Activated CD4-positive, alpha-beta T cell treated with anti-CD3 and anti-CD28 coated beads, Interleukin-2, amount 10 ng/mL, durations not matched to agents 24 days and 14 days (primary cell): ENCODE data around the gene WEE1. TPM values are rescaled to one million over a fixed set of nuclear protein-coding genes. Genes with fewer than 3 reads are reported as not detected.
"Not testable (repeated sequence)": the region's sequence is repeated elsewhere in the genome, so short reads cannot be mapped to it uniquely, and the experiment has no call there.

Experiments
- DNase-seq: peaks from one replicate; pipeline ENCODE4 v3.0.0; 2022
- H3K27ac Mint-ChIP-seq: one replicate; pipeline ENCODE4 v1.8.0; 2022; ENCODE audit warnings: mild to moderate bottlenecking, mixed read lengths
- H3K27me3 Mint-ChIP-seq: one replicate; pipeline ENCODE4 v1.8.0; 2022; ENCODE audit warnings: mixed read lengths
- H3K36me3 Mint-ChIP-seq: one replicate; pipeline ENCODE4 v1.8.0; 2022; ENCODE audit warnings: low read depth, mild to moderate bottlenecking, mixed read lengths
- H3K4me1 Mint-ChIP-seq: one replicate; pipeline ENCODE4 v1.8.0; 2021; ENCODE audit warnings: mixed read lengths
- H3K4me3 Mint-ChIP-seq: one replicate; pipeline ENCODE4 v1.8.0; 2022; ENCODE audit warnings: mild to moderate bottlenecking, moderate library complexity, mixed read lengths
- H3K9me3 Mint-ChIP-seq: one replicate; pipeline ENCODE4 v1.8.0; 2021; ENCODE audit warnings: mixed read lengths
- intact Hi-C: fragments of 100-400 bp; cut with micrococcal nuclease; formaldehyde crosslinking; loops from one replicate; pipeline ENCODE4 v1.15.1; 2023
- total RNA-seq: library from RNA; stranded (reverse); gene quantifications from 2 replicates; pipeline ENCODE4 v1.2.3, GENCODE V29; 2022

Gene WEE1
- total RNA-seq, 1 donor from 2014 or later: 57.7 TPM

DNA sequence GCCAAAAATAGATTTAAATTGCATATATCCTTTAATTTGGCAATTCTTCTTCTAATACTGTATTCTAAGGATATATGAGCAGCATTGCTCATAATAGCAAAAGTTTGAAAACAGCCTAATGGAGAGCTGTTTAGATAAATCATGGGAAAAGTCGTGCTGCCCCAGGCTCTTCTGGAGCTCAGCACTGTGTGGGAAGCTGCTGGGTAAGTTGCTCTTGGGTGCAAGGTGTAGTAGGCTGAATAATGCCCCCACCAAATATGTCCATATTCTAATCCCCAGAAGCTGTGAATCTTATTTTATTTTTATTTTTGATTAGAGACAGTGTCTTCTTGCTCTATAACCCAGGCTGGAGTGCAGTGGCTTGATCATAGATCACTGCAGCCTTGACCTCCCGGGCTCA lies 34.9 kb upstream of the WEE1 start:
- H3K27ac Mint-ChIP-seq: no peak overlapping the region
- H3K36me3 Mint-ChIP-seq: no peaks in the 10 kb centered on the region
- H3K27me3 Mint-ChIP-seq: no peaks in the 10 kb centered on the region
- no peak overlapping the region for H3K4me3 Mint-ChIP-seq
- no peak for DNase-seq
- intact Hi-C loops: loop anchor here (10.0 kb wide), 2 partner anchors 436 to 766 kb away; partner anchors contain the start of gene ADM
- no peaks in the 10 kb centered on the region for H3K9me3 Mint-ChIP-seq
- no peaks in the 10 kb centered on the region for H3K4me1 Mint-ChIP-seq

DNA sequence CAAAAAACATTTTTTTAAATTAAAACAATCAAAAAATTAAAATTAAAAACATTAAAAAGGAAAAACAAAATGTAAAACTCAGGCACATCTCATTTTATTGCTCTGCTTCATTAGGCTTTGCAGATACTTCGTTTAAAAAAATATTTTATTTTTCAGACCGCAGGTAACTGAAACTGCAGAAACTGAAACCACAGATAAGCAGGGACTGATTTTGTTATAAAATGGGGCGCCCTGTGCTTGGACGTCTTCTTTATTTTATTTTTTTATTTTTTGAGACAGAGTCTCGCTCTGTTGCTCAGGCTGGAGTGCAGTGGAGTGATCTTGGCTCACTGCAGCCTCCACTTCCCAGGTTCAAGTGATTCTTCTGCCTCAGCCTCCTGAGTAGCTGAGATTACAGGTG lies 24.3 kb upstream of the WEE1 start:
- H3K27me3 Mint-ChIP-seq, H3K9me3 Mint-ChIP-seq, H3K4me3 Mint-ChIP-seq, H3K36me3 Mint-ChIP-seq, H3K4me1 Mint-ChIP-seq, intact Hi-C loops, H3K27ac Mint-ChIP-seq: not testable (repeated sequence)
- DNase-seq: peak; percentile 38

DNA sequence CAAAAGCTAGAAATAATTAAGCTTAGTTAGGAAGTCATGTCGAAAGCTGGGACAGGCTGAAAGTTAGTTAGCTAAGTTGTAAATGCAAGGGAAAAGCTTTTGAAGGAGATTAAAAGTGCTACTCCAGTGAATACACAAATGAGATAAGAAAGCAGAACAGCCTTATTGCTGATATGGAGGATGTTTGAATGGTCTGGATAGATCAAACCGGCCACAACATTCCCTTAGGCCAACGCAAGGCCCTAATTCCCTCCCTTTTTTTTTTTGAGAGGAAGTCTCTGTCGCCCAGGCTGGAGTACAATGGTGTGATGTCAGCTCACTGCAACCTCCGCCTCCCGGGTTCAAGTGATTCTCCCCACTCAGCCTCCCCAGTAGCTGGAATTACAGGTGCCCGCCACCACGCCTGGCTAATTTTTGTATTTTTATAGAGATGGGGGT lies 23.3 kb upstream of the WEE1 start:
- Mint-ChIP-seq H3K36me3 (peaks cover 7% of the 10 kb centered on the region), H3K4me1 (peaks cover 2% of the 10 kb centered on the region), H3K27ac (no peak overlapping the region), H3K4me3 (no peak overlapping the region), H3K9me3 (no peaks in the 10 kb centered on the region), H3K27me3 (no peaks in the 10 kb centered on the region)
- intact Hi-C loops: no loop called here
- DNase-seq: peak; percentile 28

DNA sequence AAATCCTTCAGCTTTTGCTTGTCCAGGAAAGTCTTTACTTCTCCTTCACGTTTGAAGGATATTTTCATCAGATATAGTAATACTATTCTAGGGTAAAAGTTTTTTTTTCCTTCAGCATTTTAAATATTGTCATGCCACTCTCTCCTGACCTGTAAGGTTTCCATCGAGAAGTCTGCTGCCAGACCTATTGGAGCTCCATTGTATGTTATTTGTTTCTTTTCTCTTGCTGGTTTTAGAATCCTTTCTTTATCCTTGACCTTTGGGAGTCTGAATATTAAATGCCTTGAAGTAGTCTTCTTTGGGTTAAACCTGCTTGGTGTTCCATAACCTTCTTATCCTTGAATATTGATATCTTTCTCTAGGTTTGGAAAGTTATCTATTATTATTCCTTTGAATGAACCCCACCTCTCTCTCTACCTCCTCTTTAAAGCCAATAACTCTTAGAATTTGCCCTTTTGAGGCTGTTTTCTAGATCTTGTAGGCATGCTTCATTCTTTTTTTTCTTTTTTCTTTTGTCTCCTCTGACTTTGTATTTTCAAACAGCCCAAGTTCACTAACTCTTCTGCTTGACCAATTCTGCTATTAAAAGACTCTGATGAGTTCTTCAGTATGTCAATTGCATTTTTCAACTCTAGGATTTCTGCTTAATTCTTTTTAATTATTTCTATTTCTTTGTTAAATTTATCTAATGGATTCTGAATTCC lies 12.0 kb upstream of the WEE1 start:
- no peaks in the 10 kb centered on the region for H3K27me3 Mint-ChIP-seq
- DNase-seq: peak; percentile 16
- H3K4me3 Mint-ChIP-seq: no peak overlapping the region
- peaks cover 22% of the 10 kb centered on the region for H3K9me3 Mint-ChIP-seq
- H3K36me3 Mint-ChIP-seq: peaks cover 15% of the 10 kb centered on the region
- peaks cover 12% of the 10 kb centered on the region for H3K4me1 Mint-ChIP-seq
- intact Hi-C loops: loop anchor here (10.0 kb wide), 1 partner anchor 1193 kb away; the partner anchor contains the start of gene CTR9
- H3K27ac Mint-ChIP-seq: no peak overlapping the region

DNA sequence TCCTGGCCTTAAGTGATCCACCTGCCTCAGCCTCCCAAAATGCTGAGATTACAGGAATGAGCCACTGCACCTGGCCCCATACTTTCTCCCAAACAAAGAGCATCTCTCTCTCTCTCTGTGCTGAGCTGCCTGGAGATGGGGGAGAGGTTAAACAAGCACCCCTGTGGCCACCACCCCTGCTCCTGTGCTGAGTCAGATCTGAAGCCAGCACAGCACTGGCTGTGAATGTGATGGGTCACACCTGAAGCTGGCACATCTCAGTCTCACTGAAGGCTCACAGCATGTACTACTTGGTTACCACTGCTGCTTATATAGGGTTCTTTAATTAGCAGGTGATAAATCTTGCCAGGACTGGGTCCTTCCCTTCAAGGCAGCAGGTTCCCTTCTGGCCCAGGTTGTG lies 10.8 kb upstream of the WEE1 start:
- intact Hi-C loops: loop anchor here (10.0 kb wide), 1 partner anchor 1192 kb away; the partner anchor contains the start of gene CTR9
- no peaks in the 10 kb centered on the region for H3K27me3 Mint-ChIP-seq
- H3K36me3 Mint-ChIP-seq: peaks cover 10% of the 10 kb centered on the region
- H3K27ac Mint-ChIP-seq: no peak overlapping the region
- H3K4me3 Mint-ChIP-seq: no peak overlapping the region
- H3K4me1 Mint-ChIP-seq: peaks cover 13% of the 10 kb centered on the region
- DNase-seq: peak; percentile 57
- H3K9me3 Mint-ChIP-seq: peaks cover 22% of the 10 kb centered on the region

DNA sequence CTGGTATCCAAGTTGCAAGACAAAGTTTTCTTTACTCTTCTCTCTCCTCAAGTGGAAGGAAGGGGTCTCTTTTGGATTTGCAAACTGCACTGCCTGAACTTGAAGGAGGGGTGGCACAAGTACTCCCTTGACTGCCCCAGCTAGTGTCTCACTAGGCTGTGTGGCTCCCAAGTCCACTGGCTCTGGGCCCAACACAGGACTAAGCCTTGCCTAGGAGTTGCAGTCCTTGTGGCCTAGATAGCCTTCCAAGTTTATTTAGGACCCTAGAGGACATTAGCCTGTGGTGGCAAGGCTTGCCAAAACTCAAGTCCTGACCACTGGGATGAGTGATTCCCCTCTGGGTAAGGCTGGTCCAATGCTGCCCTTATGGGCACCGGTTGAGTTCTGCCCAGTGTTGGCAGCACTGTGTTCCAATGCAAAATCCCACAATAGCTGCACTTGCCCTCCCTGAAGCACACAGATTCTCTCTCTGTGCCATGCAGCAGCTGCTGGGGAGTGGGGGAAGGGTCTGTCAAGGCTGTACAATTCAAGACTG lies 10.2 kb upstream of the WEE1 start:
- peaks cover 13% of the 10 kb centered on the region for H3K4me1 Mint-ChIP-seq
- intact Hi-C loops: loop anchor here (10.0 kb wide), 1 partner anchor 1192 kb away; the partner anchor contains the start of gene CTR9
- H3K36me3 Mint-ChIP-seq: peaks cover 10% of the 10 kb centered on the region
- H3K27me3 Mint-ChIP-seq: no peaks in the 10 kb centered on the region
- H3K4me3 Mint-ChIP-seq: no peak overlapping the region
- peak; percentile 49 for DNase-seq
- peaks cover 22% of the 10 kb centered on the region for H3K9me3 Mint-ChIP-seq
- H3K27ac Mint-ChIP-seq: no peak overlapping the region

DNA sequence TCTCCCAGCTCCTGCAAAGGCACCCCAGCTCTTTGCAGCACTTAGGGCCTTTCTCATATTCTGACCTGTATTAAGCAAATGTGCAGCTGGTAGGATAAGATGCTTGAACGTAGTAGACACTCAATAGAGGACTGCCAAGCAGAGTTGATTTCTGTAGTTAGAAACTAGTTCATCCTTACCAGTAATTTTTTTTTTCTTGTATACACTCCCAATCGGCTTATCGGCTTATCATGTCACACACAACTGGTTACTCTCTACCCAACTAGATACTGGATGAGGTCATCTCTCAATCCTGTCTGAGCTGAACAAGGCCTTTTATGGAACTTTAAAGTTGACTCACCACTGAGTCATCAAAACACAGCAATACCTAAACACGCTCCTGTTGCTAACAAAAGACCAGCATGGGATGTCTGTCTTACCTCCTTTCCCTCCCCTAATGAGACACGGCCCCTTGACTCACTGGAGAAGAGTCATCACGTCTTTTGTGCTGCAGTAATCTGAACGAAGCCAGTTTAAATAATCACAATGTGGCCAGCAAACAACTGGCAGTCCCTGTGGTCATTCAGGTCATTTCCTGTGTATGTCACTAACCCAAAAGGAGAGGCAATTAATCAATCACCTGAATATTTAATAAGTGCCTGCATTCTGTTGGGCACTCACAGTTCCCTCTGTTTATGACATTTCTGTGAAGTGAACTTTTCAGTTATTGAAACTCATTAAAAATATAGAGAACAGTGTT lies 7.5 kb upstream of the WEE1 start:
- peaks cover 16% of the 10 kb centered on the region for H3K9me3 Mint-ChIP-seq
- peak overlapping the region; percentile 52 for H3K4me3 Mint-ChIP-seq
- intact Hi-C loops: loop anchor here (1.0 to 10.0 kb wide), 4 partner anchors 8 to 1189 kb away; partner anchors contain the start of genes CTR9 and ZNF143
- DNase-seq: peak; percentile 88
- peak overlapping the region; percentile 85 for H3K27ac Mint-ChIP-seq
- peaks cover 20% of the 10 kb centered on the region for H3K4me1 Mint-ChIP-seq
- peaks cover 7% of the 10 kb centered on the region for H3K36me3 Mint-ChIP-seq
- H3K27me3 Mint-ChIP-seq: peaks cover 2% of the 10 kb centered on the region

DNA sequence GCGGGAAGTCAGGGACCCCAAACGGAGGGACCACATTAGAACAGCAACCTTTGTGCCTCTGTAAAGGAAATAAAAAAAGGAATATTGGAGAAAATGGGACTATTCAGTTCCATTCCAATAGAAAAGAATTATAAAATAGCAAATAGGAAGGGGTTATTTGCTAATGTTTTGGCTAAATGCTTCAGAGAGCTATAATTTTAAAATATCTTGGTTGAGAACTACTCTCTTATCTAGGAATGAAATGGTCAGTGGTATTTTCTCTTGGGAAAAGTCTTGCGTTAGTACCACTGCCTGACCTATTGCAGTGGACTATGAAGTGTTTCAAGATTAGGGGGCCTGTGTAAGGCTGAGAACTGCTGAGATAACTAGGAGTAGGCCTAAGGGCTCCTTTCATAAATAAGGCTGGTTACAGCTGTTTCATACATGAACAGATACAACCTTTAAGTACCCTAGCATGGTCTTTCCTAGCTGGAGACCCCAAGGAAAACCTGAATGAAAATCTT lies 6.9 kb upstream of the WEE1 start:
- DNase-seq: peak; percentile 40
- Mint-ChIP-seq H3K9me3 (peaks cover 10% of the 10 kb centered on the region), H3K27me3 (peaks cover 4% of the 10 kb centered on the region), H3K4me3 (no peak overlapping the region), H3K27ac (peak overlapping the region; percentile 85), H3K36me3 (peaks cover 3% of the 10 kb centered on the region), H3K4me1 (peaks cover 20% of the 10 kb centered on the region)
- intact Hi-C loops: loop anchor here (1.0 to 10.0 kb wide), 4 partner anchors 8 to 1188 kb away; partner anchors contain the start of genes CTR9 and ZNF143

DNA sequence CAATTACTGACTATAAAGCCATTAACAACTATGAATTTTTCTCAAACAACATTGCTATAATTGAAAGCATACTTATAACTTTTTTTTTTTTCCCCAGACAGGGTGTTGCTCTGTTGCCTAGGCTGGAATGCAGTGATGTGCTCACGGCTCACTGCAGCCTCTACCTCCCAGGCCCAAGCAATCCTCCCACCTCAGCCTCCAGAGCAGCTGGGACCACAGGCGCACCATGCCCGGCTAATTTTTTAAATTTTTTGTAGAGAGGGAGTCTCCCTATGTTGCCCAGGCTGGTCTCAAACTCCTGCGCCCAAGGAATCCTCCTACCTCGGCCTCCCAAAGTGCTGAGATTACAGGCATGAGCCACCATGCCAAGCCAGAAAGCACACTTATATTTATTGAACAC lies 6.1 kb upstream of the WEE1 start:
- H3K27me3 Mint-ChIP-seq: peaks cover 6% of the 10 kb centered on the region
- H3K36me3 Mint-ChIP-seq: no peaks in the 10 kb centered on the region
- no peak for DNase-seq
- H3K4me3 Mint-ChIP-seq: no peak overlapping the region
- peaks cover 20% of the 10 kb centered on the region for H3K4me1 Mint-ChIP-seq
- H3K27ac Mint-ChIP-seq: no peak overlapping the region
- intact Hi-C loops: loop anchor here (2.0 to 10.0 kb wide), 2 partner anchors 107 to 1187 kb away; partner anchors contain the start of genes CTR9 and ZNF143
- H3K9me3 Mint-ChIP-seq: peaks cover 4% of the 10 kb centered on the region

DNA sequence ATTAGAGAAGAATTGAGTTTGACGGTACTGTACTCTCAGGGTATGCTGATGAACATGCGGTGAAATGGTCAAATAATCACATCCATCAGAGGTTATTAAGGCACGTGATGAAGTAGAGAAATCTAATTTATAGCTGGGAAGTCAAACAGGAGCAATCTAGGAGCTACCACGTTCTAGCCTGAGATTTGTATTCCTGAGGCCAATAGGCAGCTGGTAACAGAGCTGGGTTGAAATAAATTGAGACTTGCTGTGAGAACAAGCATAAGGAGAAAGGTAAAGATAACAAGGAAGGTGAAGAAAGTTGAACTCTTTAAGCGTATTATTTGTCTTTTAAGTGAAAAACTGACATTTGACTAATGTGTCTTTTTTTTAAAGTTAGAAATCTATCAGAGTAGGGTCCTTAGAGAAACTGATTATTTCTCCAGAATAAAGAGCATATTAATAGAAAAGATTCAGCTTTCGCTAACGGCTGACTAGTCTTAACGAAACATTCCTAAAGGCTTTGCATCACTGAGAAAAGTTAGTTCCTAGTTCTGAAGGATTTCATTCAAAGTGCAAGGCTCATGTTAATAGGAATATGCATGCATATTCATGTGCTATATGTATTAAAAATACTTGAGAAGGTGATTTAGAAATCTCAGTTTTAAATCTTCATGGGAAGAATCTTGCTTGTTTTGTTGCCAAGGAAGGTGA lies 5.2 kb upstream of the WEE1 start:
- peaks cover 6% of the 10 kb centered on the region for H3K27me3 Mint-ChIP-seq
- intact Hi-C loops: loop anchor here (10.0 kb wide), 1 partner anchor 1186 kb away; the partner anchor contains the start of gene CTR9

DNA sequence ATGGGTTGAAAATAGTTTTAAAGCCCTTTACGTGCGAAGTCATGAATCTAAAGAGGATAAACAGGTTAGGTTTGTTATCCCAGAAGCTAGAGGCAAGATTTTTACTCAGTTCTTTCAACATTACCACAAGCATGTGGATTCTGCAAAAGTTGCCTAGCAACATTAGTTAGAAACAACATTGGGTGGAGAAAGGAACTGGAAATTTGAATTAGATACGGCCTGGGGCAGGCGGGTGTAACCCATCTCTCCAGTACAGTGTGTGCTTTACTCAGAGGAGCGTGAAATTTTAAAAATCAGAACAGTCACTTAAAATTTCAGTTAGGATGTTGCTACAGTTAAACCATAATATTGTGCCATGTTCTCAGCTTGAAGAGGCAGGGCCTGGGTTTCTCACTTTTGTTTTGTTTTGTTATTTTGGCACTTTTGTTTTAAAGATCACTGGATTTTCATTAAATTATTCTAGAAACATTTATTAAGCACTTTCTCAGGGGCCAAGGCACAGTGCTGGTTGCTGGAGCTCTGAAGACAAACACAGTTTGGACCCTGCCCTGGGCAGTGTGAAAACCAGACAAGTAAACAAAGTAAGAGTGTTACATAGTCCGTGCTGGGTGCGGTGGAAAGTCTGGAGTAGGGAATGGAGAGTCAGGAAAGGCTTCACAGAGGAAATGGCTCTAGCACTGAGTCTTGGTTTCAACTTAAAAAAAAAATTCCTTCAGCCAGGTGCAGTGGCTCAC lies 4.4 kb upstream of the WEE1 start:
- DNase-seq: peak; percentile 72
- Mint-ChIP-seq H3K27ac (peak overlapping the region; percentile 50), H3K27me3 (peaks cover 6% of the 10 kb centered on the region), H3K4me1 (peaks cover 18% of the 10 kb centered on the region), H3K4me3 (no peak overlapping the region), H3K36me3 (peaks cover 1% of the 10 kb centered on the region), H3K9me3 (no peaks in the 10 kb centered on the region)
- intact Hi-C loops: loop anchor here (10.0 kb wide), 1 partner anchor 1186 kb away; the partner anchor contains the start of gene CTR9

More for the DNA sequence above, 5.2 kb upstream of the WEE1 start:
- H3K36me3 Mint-ChIP-seq: no peaks in the 10 kb centered on the region
- no peak overlapping the region for H3K27ac Mint-ChIP-seq
- H3K4me1 Mint-ChIP-seq: peaks cover 18% of the 10 kb centered on the region
- DNase-seq: no peak
- no peak overlapping the region for H3K4me3 Mint-ChIP-seq
- no peaks in the 10 kb centered on the region for H3K9me3 Mint-ChIP-seq

DNA sequence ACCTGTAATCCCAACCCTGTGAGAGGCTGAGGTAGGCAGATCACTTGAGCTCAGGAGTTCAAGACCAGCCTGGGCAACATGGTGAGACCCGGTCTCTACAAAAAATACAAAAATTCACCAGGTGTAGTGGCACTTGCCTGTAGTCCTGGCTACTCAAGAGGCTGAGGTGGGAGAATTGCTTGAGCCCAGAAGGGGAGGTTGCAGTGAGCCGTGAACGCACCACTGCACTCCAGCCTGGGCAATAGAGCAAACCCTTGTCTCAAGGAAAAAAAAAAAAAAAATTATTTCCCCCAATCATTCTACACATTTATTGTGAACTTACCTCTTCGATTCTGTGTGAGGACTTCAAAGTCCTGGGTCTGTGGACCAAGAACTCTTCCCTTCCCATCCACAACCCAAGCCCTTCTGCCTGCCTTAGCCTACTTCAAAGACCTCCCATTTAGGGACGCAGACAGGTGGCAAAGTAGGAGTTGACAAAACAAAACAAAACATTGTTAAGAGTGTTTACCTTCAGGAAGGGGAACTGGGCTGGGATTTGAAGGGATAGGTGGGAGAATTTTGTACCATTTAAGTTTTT lies 3.8 kb upstream of the WEE1 start:
- intact Hi-C loops: loop anchor here (10.0 kb wide), 5 partner anchors 185 to 1185 kb away; partner anchors contain the start of genes ADM, CTR9, IPO7 and RPL27A
- Mint-ChIP-seq H3K4me3 (no peak overlapping the region), H3K36me3 (peaks cover 3% of the 10 kb centered on the region), H3K4me1 (peaks cover 18% of the 10 kb centered on the region), H3K9me3 (no peaks in the 10 kb centered on the region), H3K27me3 (peaks cover 6% of the 10 kb centered on the region), H3K27ac (peak overlapping the region; percentile 50)
- no peak for DNase-seq
